Subcutaneous adipose tissue (tissue), 4 donors: Measurements from ENCODE around the gene TMPRSS4. TPM values are rescaled to one million over a fixed set of nuclear protein-coding genes. Genes with fewer than 3 reads are reported as not detected.

Source experiments
- total RNA-seq, 4 donors: library from RNA; depleted of rRNA; stranded (reverse); fragments of >200 nt; gene quantifications; one replicate each; pipeline ENCODE4 v1.1.0, GENCODE V29; 2016
- TF ChIP-seq, protein P1 (sequence below): fragments of 450-650 bp; IDR thresholded peaks from one replicate; pipeline ENCODE4 v1.5.1; 2016; ENCODE audit warnings: low read depth, mild to moderate bottlenecking, control low read depth, antibody characterized with exemption, moderate library complexity

Gene TMPRSS4, protein sequence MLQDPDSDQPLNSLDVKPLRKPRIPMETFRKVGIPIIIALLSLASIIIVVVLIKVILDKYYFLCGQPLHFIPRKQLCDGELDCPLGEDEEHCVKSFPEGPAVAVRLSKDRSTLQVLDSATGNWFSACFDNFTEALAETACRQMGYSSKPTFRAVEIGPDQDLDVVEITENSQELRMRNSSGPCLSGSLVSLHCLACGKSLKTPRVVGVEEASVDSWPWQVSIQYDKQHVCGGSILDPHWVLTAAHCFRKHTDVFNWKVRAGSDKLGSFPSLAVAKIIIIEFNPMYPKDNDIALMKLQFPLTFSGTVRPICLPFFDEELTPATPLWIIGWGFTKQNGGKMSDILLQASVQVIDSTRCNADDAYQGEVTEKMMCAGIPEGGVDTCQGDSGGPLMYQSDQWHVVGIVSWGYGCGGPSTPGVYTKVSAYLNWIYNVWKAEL
- 1 to 10 TPM in 1 of 4 donors, not detected in 3; 1.1 TPM for total RNA-seq

DNA sequence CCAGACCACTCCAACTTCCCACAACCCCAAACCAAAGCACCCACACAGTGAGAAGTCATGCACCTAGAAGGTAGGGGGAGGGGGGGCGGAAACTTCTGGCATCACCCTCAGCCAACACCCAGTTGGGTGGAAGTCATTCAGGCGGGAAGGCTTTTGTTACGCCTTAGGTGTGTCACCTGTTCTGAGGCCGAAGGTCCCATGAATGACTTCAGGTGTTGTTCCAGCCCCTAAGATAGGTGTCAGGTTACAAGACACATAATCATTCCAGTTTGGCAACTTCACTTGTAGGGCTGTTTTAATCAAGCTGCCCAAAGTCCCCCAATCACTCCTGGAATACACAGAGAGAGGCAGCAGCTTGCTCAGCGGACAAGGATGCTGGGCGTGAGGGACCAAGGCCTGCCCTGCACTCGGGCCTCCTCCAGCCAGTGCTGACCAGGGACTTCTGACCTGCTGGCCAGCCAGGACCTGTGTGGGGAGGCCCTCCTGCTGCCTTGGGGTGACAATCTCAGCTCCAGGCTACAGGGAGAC is at the start of gene TMPRSS4:
TSS of gene TMPRSS4 (plus strand) at position 325 of the 528 bp plus-strand sequence. CDS start 225 bp downstream, outside the sequence.
- TF ChIP-seq, protein P1, sequence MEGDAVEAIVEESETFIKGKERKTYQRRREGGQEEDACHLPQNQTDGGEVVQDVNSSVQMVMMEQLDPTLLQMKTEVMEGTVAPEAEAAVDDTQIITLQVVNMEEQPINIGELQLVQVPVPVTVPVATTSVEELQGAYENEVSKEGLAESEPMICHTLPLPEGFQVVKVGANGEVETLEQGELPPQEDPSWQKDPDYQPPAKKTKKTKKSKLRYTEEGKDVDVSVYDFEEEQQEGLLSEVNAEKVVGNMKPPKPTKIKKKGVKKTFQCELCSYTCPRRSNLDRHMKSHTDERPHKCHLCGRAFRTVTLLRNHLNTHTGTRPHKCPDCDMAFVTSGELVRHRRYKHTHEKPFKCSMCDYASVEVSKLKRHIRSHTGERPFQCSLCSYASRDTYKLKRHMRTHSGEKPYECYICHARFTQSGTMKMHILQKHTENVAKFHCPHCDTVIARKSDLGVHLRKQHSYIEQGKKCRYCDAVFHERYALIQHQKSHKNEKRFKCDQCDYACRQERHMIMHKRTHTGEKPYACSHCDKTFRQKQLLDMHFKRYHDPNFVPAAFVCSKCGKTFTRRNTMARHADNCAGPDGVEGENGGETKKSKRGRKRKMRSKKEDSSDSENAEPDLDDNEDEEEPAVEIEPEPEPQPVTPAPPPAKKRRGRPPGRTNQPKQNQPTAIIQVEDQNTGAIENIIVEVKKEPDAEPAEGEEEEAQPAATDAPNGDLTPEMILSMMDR = no peak

DNA sequence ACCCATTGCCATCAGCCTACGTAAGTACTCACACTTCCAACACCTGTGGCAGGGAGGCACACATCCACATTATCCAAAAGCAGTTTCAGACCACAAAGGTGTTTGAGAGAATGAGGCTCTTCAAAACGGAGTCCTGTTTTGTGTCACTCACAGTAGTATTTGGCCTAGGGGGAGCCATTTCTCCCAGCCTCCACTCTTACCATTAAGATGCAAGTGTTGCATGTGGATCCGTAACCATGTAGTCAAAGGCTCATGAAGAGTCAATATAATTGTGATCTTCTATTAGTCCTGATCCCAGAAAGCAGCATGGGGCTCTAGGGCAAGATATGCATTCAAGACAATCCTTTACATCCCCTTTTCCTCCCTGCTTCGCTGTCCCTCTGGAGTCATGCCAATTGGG is 49.2 kb upstream of the TMPRSS4 start:
- TF ChIP-seq, protein P1 = no peak

DNA sequence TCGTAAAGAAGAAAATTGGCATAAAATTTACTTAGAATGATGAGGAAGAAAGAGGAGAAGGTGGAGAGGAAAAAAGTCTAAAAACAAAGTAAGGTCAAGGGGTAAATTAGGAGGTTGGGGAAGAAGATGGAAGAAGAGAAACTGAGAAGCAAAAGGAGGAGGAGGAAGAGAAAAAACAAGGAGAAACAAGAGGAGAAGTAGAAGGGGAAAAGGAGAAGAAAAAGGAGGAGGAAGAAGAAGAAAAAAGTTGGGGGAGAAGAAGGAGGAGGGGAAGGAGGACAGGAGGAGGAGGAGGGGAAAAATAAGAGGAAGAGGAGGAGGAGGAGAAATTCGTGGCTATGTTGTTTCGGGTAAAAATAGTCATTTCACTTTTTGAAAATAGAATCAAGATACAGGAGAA is 48.3 kb upstream of the TMPRSS4 start:
- TF ChIP-seq, protein P1 = no peak

DNA sequence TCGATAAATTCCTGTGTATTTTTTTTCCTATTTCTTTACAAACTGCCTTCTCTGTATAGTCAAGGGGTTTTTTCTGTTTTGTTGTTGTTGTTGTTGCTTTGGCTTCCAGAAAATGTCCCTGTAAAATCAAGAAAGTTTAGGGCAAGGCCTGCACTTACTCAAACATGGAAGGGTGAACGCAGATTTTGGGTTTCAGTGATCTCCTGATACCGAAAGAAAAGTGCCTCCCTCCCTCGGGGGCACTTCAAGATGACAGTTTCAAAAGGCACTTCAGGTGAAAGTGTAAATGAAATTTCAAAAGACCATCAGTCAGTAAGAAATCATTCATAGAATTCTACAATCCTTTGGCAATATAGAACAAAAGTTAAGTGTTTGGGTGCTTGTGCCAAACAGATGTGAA is 43.4 kb upstream of the TMPRSS4 start:
- TF ChIP-seq, protein P1 = no peak

DNA sequence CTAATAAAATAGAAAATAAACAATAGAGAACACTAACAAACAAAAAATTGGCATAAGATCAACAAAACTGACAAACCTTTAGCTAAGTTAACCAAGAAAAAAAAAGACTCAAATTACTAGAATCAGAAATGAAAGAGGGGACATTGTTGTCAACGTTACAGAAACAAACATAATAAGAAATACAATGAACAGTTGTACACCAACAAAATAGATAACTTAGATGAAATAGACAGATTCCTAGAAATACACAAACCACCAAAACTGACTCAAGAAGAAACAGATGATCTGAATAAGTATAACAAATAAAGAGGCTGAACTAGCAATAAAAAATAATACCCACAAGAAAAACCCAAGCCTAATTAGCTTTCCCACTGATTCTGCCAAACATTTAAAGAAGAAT is 34.7 kb upstream of the TMPRSS4 start:
- TF ChIP-seq, protein P1 = no peak

DNA sequence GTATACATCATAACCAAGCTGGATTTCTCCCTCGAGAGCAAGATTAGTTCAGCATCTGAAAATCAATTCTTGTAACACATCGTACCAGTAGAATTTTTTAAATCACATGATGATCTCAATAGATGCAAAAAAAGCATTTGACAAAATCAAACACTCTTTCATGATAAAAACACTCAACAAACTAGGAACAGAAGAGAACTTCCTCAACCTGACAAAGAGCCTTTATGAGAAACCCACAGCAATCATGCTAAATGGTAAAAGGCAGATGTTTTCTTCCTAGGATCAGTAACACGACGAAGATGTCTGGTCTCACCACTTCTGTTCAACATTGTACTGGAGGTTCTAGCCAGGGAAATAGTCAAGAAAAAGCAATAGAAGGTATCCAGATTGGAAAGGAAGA is 34.1 kb upstream of the TMPRSS4 start:
- TF ChIP-seq, protein P1 = no peak

DNA sequence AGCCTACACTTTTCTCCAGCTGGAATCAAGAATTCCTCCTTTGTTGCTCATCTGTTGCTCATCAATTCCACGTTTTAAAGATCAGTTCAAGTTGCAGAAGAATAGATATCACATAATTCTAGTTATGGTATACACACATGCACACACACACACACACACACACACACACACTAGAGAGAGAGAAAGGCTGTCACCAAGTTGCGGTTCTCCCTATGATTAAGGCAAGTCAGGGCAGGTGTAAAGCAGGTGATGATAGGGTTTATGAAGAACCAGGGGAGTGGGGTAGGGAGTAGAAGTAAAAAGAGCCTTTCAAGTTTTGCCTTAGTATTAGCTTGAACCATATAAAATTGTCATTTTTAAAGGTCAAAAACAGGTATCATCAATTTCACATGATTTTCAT is 31.7 kb upstream of the TMPRSS4 start:
- TF ChIP-seq, protein P1 = no peak
